Suprapubic skin (tissue), 4 donors: ENCODE measurements around the gene SEMA3G.

ENCODE experiments used
- CTCF ChIP-seq, 2 donors: fragments of 200-600 bp in 1 of 2; fragments of 450-650 bp in 1 of 2; sonication (generic) in 1 of 2; IDR thresholded peaks; one replicate each; pipeline ENCODE4 v1.5.1; 2016 to 2019; ENCODE audit warnings: antibody characterized with exemption in 2 of 2, mild to moderate bottlenecking in 1 of 2, moderate library complexity in 1 of 2
- POLR2A ChIP-seq, 2 donors: fragments of 450-650 bp; IDR thresholded peaks; one replicate each; pipeline ENCODE4 v1.6.1; 2017; ENCODE audit warnings: antibody characterized with exemption in 2 of 2, mild to moderate bottlenecking in 2 of 2, moderate library complexity in 2 of 2
- POLR2AphosphoS5 ChIP-seq, 3 donors: sonication (generic); formaldehyde crosslinking; IDR thresholded peaks; one replicate each; pipeline ENCODE4 v1.6.1; 2017; ENCODE audit warnings: antibody characterized with exemption in 3 of 3

GRCh38 chr3:52452570-52453221 lies 7.8 kb upstream of the SEMA3G start:
- TF ChIP-seq CTCF (IDR thresholded peaks at IDR 0.05): no peak
- no peak for TF ChIP-seq POLR2AphosphoS5 (IDR thresholded peaks at IDR 0.05)
- TF ChIP-seq POLR2A (IDR thresholded peaks at IDR 0.05): no peak
